Measurements from ENCODE around the gene SLC35F1.

- TF ChIP-seq, protein P1, sequence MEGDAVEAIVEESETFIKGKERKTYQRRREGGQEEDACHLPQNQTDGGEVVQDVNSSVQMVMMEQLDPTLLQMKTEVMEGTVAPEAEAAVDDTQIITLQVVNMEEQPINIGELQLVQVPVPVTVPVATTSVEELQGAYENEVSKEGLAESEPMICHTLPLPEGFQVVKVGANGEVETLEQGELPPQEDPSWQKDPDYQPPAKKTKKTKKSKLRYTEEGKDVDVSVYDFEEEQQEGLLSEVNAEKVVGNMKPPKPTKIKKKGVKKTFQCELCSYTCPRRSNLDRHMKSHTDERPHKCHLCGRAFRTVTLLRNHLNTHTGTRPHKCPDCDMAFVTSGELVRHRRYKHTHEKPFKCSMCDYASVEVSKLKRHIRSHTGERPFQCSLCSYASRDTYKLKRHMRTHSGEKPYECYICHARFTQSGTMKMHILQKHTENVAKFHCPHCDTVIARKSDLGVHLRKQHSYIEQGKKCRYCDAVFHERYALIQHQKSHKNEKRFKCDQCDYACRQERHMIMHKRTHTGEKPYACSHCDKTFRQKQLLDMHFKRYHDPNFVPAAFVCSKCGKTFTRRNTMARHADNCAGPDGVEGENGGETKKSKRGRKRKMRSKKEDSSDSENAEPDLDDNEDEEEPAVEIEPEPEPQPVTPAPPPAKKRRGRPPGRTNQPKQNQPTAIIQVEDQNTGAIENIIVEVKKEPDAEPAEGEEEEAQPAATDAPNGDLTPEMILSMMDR (IDR thresholded peaks at IDR 0.05), result no peak
- TF ChIP-seq POLR2A (IDR thresholded peaks at IDR 0.05) (no peak), EP300 (IDR thresholded peaks at IDR 0.05) (no peak)
These were observed 31.4 kb downstream of the SLC35F1 start for GRCh38 chr6:117938311-117938995.
